ENCODE measurements around the gene METAP1D.

Gene METAP1D

DNA sequence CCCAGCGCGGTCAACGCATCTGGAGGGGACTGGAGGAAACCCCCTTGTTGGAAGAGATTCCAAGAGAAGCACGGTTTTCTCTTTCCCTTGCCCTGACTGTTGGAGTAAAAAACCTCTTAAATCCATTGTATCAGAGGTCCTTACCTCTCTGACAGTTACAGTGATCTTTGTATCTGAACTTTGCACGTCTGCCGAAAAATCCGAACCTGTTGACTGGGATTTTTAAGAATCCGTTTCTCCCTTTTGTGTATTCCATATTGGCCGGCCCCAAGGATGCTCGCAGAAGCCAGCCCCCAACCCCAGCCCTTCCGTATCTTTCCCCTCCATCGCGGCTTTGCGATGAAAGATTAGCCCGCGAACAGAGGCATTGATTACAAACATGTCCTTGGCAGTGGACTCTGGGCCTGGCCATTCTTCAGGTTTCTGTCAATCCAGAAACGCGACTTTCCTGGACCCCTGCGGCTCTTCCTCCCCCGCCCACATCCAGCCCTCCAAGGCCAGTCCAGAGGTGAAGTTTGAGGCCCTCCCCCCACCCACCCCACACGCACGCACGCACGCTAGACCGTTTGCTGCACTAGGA, 81.0 kb downstream of the METAP1D start:
- no peak for DNase-seq (ENCODE audit: low read depth, low spot score)

DNA sequence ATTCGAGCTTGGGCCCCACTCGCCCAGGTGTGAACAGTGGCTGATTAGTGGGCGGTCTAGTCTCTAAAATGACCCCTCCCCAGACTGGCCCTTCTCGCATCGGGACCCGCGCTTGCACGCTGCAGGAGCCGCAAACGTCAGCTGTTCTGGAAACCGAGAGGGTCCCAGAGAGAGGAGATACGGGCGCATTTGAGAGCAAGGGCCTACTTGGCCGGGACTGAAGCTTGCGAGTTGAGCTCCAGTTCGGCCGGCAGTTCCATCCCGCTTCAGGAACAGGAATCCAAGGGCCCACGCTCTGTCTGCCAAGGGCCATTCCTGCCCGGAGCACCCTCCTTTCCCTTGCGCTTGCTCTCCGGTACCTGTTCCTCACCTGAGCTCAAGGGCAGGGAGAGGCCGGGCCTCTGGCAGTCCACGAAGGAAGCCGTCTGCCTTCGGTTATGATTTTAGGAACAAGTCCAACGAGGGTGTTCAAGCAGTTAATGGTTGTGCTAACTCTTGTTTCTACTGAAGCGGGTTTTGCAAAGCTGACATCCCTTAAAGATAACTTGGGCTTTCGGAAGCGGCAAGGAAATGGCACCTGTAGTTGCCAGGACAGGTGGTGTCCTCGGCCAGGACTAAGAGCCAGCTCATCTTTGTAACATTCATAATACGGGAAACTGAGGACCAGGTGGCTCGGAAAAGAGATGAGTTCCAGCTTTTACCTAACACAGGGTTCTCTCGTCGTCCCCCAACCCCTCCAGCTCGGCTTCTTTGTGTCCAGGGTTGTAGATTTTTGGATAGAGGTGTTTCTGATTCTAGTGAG, 81.7 kb downstream of the METAP1D start:
- no peak for DNase-seq (ENCODE audit: low read depth, low spot score)

DNA sequence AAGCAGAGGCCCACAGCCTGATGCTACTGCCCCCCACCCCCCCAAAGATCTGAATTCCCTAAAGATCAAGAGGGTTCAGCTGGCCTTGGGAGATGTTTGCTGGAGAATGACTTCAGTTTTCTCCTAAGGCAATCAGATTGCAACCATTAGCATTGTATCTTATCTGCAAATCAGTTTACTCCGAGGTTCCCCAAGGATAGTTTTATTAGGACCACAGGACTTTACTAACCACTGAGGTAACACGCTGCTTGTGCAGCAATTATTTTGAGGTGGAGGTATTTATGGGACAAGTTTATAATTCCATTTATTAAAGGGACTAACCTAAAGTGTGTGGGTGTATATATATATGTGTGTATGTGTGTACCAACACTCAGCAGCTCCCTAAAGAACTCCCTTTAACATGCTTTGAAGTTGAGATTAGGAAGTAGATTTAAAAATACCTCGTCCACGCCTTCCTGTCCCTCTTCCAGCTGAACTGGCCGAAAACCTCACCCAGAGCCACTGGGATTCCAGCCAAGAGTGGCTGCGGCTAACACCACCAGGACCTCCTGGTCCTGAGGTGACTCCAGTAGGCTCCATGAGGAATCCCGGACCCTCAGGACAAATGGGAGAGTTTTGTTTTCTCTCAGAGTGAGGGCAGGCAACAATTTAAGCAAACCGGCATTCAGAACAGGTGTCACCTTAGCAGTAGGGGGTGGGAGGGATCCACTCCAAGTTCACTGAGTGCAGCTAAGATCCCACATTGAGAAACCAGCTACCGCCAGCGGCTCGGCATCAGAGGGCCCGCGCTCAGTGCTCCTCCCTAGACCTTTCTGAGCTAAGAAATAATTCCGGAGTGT, 82.6 kb downstream of the METAP1D start:
- no peak for DNase-seq (ENCODE audit: low read depth, low spot score)

DNA sequence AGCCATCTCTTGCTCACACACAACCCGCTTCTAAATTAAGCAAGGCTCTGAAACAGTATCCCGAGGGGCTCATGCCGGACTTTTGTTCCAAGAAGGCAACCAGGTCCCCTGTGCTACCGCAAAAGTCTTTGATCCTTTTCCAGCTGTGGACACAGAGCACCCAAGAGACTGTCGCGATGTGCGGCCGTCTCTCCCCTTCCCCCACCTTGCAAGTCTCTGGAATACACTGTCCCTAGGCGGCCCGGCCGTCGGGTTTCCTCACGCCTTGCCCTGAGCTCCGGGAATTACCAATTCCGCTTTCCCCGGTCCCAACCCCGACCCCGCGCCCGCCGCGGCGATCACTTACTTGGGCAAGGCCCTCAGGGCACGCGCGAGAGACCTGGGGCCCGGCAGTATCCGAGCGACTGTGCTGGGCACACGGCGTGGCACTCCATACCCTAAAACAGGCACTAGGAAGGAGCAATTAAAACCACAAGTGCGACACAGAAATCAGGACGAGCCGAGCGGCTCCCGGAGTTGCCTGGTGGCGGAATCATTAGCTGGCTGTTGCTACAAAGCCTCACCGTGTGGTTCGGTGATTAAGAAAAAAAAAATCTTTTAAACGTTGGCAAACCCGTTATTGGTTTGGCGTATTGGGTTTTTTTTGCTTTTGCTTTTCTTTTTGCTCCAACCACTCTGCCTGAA, 83.3 kb downstream of the METAP1D start:
- no peak for DNase-seq (ENCODE audit: low read depth, low spot score)

DNA sequence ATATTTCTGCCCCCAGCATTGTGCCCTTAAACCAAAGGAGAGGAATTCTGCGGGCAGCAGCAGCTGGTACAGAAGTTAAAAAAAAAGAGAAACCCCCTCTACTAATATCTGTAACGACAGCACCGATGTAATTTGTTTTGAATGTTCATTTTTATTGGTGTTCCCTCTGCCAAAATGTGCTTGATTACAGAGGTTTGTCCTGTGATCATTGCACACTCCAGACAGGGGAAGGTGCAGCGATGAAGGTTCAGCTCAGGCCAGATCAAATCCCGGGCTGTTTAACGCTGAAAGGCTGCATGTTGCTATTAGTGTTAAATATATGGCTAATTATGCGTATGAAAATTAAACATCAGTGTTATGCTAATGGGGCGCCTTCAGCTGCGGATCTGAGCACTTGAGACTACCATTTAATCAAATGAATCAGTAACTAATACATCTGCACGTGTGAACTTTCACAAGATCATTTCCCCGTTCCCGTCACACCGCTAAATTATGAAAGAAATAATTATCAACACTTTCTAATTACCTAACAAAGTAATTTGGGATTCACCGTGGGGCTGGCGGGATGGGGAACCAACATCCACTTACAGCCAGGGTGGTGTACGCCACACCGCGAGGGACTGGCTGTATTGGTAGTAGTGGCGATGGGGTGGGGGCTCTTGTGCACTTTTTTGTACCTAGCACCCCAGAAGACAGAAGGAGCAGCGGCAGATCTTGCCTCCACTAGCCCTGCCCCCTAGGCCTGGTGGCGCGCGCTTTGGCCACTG, 84.1 kb downstream of the METAP1D start:
- DNase-seq (ENCODE audit: low read depth, low spot score): no peak

DNA sequence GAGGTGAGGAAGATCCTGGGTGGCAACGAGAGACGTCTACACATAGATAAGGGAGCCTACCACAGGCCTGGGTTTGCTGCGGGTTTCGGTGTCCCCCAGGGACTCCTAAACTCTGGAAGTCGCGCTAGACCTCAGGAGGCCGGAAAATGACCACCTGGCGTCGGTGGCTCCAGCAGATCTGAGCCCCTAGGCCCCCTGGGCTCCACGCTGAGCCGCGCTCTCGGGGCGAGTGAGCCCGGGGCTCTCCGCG, 84.6 kb downstream of the METAP1D start:
- no peak for DNase-seq (ENCODE audit: low read depth, low spot score)

DNA sequence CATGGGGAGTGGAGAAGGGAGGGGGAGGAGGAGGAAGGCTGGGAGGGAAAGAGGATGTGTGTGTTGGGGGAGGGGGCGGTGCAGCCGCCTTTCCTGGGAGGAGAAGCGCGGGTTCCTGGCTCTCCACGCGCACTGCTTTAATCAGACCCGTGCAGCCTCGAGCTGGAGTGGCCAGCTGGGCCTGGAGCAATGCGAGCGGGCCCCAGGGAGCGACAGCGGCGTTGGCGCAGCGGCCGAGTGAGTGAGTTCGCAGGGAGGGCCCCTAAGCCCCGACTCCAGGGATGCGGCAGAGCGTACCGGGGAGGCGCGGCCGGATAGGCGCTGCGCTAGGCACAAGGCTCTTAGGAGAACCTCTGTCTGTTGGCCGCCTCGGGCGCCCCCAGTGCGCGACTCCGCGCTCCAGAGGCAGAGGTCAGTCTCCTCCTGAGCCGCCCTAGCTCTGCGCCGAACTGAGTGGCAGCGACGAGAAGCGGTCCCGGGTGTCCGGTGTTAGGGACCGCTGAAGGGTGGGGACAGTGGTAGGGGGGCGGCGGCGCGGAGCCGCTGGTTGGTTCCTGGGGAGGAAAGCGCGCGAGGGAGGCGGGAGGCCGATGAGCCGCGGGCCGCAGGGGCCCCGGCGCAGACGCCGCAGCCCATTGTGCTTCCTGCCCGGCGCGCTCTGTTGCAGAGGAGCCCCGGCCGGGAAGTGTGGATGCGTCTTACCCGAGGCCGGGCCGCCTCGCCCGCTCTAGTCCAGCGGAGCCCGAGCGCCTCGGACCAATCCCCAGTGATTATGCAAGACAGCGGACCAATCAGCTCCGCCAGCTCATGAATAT, 85.1 kb downstream of the METAP1D start:
- peak; percentile 59 for DNase-seq (ENCODE audit: low read depth, low spot score)

DNA sequence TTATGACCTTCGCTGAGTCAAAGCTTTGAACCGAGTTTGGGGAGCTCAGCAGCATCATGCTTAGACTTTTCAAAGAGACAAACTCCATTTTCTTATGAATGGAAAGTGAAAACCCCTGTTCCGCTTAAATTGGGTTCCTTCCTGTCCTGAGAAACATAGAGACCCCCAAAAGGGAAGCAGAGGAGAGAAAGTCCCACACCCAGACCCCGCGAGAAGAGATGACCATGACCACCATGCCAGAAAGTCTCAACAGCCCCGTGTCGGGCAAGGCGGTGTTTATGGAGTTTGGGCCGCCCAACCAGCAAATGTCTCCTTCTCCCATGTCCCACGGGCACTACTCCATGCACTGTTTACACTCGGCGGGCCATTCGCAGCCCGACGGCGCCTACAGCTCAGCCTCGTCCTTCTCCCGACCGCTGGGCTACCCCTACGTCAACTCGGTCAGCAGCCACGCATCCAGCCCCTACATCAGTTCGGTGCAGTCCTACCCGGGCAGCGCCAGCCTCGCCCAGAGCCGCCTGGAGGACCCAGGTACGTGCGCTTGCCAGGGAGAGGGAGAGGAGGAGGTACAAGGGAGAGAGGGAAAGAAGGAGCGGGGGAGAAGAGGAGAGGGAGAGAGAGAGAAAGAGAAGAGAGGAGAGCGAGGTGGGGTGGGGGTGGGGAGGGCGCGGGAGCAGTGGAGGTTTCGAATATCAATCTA, 85.9 kb downstream of the METAP1D start, which contains the start of gene DLX1:
Gene DLX1, plus strand, starts transcription at position 48 of the 700 bp plus-strand sequence. Its CDS starts 171 bp downstream, at position 219.
- DNase-seq (ENCODE audit: low read depth, low spot score): no peak

DNA sequence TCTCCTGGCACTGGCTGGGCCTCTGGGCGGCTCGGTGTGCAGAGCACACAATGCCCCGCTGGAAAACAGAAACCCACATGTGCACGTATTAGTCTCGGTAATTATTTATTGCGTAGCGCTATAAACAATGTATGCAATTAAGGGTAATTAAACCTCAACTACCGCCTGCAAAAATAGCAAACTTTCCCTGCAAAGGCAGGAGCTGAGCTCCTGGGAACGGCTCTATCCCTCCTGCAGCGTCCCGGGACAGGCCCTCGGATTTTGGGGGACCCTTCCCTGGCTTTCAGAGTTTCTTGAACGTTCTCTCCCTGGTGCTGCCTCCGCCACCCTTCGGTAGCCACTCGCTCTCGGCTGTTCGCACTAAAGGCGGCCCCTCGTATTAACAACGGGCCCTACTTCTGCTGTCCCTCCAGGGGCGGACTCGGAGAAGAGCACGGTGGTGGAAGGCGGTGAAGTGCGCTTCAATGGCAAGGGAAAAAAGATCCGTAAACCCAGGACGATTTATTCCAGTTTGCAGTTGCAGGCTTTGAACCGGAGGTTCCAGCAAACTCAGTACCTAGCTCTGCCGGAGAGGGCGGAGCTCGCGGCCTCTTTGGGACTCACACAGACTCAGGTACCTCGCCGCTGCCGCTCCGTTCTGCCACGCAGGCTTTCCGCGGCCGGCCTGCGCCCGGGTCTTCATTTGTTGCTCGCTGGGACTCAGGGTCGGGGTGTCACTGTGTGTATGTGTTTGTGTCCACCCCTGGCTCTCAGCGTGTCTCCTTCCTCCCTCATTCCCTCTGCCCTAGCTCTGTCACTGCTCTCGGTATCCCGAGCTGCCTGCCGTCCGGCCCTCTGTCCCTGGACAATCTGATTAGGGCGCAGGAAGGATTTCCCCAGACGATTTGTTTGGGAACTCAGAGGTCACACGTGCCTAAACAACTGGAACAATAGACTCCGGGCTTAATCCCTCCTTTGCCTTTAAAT, 86.8 kb downstream of the METAP1D start:
- DNase-seq (ENCODE audit: low read depth, low spot score): no peak

DNA sequence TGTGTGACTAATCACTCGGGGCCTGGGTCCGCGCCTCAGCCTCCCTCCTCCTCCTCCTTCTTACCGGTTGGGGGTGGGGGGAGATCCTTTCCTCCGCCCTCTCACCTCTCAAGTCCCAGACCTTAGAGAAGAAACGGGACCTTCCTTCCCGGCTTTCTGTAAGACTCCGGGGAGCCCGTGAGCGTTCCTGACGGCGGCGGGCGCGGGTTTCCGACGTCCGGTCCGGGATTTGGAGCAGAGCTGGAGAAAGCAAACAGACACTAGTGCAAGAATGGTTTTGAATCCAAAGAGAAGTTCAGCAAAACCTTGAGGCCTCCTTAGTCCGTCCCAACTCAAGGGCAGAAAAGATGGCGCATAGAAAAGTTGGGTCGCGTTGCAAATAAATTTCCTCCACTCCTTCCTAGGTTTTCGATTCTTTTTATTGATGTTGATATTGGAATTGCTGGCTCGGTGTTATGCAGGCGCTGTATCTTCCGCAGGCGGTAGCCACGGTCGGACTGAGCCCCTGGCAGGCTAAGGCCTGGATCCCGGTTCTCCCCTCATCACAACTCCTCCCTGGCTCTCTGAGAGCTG, 87.5 kb downstream of the METAP1D start:
- no peak for DNase-seq (ENCODE audit: low read depth, low spot score)

DNA sequence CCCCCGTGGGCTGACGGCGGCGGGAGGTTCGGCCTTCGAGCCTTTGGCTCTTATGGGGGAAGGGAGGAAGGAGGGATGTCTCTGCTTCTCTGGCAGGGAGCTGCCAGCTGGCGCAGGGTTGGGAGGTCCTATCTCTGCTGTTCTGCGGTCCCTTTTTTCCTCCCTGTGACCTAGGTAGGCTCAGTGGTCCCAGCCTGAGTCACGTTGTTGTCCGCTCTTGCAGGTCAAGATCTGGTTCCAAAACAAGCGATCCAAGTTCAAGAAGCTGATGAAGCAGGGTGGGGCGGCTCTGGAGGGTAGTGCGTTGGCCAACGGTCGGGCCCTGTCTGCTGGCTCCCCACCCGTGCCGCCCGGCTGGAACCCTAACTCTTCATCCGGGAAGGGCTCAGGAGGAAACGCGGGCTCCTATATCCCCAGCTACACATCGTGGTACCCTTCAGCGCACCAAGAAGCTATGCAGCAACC, 88.1 kb downstream of the METAP1D start:
- DNase-seq (ENCODE audit: low read depth, low spot score): no peak

DNA sequence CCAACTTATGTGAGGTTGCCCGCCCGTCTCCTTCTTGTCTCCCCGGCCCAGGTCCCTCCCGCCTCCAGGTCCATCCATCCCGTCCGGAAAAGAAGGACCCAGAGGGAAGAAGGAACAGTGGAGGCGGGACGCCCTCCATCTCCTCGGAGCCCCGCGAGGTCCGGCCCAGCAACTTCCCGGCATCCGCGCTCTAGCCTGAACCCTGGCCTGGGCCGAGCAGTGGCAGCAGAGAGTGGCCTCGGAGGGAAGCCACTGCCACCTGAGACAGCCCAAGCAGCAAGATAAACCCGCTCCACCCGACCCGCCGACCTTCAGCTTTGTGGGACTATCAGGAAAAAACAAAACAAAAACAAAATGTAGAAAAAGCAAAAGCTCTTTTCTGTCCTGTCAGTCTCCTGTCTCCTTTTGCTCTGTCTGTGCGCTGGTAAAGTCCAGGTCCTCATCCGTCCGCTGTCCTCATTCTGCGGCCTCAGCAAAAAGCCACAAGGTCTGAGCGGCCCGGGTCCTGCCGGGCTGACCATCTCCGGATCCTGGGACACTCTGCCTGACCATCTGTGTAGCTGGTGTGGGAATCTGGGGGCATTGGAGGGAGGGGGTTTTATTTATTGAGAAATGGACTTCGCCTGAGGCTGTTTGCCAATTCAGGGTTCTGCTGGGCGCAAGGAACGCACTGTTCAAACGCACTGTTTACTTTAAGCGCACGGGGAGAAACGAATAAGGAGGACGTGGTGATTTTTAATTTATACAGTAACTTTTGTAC, 88.7 kb downstream of the METAP1D start:
- DNase-seq (ENCODE audit: low read depth, low spot score): no peak

DNA sequence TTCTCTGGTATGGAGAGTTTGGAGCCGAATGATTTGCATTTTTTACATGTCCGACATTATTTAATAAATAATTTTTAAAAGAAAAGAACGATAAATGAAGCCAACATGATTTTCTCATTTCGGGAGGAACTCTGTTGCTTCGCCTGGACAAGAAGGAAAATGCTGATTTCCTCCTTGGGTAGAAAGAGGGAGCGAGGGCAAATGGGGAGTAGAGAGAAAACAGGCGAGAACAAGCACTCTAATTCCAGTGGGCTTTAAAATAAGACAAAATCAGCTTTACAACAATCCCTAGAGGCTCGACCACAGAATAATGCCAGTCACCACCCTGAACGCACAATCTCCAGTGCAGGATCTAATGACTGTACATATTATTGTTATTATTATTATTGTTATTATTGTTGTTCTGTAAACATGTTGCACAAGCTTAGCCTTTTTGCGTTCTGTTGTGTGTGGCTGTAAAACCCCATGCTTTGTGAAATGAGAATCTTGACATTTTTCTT, 89.3 kb downstream of the METAP1D start:
- no peak for DNase-seq (ENCODE audit: low read depth, low spot score)

DNA sequence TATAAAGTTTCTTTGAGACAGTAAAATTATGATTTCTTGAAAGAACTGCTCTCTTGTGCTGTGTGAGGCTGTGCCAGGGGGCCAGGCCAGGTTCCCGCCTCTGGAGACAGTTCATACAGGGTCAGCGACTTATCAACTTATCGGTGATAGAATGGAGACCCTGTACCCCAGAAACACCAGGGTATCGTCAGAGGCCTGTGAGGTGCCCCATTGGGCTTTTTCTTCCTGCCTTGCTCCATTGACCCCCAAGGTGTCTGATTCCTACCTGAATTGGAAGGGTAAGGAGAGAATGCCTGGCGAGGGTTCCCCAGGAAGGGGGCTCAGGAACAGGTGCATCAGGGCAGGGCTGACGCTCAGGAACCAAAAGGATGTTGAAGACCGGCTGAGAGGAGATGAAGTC, 89.9 kb downstream of the METAP1D start:
- DNase-seq (ENCODE audit: low read depth, low spot score): no peak

DNA sequence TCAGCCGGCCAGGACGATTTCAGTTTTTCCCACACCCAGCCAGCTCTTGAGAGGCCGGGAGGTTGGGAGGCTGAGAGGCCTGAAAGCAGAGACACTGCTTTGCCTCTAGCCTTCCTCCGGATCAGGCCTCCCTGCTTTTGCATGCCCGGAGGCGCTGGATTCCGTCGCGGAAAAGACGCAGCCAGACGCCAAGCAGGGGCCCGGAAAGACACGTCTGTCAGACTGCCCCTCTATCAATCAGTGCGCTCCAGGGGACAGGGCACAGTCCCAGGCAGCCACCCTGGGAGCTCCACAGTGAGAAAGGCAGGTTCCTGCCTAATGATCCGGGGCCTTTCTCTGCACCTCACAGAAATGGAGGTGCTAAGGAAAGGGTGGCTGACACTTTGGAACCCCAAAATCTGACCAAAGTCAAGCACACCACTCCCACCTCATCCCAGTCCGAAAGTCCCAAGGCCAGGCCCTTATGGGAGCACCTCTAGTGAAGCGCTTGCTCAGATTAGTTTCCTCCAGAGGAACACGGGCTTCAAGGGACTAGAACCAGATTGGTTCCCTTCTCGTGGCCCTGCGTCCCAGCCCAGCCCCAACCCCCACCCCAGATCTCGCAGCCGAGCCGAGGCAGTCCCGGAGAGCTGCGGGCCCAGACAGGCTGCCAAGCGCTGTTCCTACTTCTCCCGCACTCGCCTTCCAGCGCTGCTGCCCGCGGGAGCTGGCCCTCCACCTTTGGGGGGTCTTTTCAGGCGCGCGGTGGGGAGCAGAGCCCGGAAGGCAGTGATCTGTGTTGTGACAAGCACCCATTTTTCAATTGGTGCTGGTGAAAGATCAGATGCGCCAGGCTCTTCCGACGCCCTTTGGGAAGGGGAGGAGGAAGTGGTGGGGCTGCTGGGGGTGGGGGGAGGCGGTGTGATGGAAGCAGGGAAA, 90.5 kb downstream of the METAP1D start:
- no peak for DNase-seq (ENCODE audit: low read depth, low spot score)

DNA sequence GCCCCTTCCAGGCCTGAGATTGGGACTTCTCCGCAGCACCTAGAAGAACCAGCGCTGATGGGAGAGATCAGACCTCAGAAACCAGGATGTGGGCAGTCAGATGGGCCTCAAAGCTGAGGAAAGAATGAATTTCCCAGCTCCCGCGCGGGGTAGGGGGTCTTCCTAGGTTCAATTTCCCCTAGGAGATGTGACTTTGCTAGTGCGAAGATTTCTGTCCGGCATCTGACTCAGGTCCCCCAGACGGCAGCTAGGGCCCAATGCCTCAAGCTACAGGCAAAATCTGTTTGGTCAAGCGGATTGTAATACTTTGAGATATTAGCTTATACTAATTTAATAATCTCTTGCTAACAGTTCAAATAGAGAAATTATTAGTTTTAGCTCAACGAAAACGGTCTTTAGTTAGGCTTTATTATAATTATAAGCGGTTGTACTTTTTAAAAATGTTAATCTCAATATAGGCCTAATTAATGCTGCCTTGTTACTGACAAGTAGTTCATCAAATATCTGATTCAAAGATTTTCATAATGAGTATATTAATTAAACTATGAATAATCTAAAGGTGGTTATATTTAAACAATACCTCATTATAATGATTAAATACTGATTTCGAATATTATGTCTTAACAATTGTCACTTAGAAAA, 91.4 kb downstream of the METAP1D start:
- no peak for DNase-seq (ENCODE audit: low read depth, low spot score)
